ENCODE measurements around the gene SLC25A19. TPM values are rescaled to one million over a fixed set of nuclear protein-coding genes. Genes with fewer than 3 reads are reported as not detected.
A peak's percentile ranks its signal among the peaks of the same experiment; 100 is the strongest.

SLC25A19 gene
- total RNA-seq, 1 donor from 2014 or later: 6.9 TPM

DNA sequence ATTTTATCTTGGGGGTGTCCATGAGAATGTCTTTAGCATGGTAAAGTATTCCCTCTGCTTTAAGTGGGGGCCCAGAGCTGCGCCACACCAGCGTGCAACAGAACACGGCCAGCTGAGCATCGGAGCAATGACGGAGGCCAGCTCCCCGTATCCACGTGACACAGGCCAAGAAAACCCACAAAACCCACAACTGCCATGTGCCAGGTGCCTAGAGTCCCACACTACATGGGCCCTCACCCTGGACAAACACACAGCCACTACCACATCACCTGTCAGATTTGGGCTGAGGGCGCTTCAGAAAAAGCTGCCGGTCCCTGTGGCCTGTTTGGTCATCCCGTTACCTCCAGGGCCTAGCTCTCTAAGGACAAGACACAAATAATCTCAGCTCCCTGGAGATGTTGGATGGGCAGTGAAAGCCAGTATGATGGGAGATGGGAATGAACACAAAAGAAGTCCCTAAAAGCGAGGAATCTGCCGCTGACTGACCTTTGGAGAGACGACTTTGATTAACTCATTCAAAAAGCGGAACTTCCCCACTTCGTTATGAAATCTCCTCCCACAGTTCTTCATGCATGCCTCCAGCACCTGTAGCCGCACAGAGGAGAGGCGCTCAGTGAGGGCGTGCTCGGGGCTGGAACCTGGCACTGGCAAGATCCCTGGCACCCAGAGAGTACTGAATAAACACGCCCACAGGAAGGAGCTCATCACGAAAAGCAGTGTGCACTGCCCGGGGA is 44.9 kb downstream of the SLC25A19 start:
- FAIRE-seq (no peak), DNase-seq (ENCODE audit: low spot score in 2 of 2) (no peak)

DNA sequence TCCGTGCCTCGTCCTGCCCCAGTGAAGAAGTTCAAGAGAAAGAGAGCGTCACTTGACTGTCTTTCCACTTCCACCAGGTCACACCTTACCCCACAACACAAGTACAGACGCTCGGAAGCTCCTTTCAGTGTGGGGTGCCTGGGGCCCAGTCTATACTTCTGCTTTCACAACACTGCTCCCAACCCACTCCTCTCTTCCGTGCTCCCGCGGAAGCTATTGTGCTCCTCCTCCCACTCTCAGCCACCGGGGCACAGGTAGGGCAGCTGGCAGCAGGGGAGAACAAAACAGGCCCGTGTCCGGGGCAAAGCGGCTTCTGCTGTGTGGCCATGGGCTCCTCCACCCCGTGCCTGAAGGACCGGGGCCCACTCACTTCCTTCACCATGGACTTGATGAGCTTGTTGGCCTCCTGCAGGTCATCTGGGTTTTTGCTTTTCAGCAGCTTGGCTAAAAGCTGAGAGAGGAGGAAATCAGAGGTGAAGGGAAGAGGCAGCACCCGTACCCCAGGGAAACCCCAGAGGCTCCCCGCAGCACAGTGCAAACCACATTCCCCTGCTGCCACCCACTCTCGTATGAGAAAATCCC is 46.7 kb downstream of the SLC25A19 start:
- no peak for FAIRE-seq
- DNase-seq (ENCODE audit: low spot score in 2 of 2): no peak

DNA sequence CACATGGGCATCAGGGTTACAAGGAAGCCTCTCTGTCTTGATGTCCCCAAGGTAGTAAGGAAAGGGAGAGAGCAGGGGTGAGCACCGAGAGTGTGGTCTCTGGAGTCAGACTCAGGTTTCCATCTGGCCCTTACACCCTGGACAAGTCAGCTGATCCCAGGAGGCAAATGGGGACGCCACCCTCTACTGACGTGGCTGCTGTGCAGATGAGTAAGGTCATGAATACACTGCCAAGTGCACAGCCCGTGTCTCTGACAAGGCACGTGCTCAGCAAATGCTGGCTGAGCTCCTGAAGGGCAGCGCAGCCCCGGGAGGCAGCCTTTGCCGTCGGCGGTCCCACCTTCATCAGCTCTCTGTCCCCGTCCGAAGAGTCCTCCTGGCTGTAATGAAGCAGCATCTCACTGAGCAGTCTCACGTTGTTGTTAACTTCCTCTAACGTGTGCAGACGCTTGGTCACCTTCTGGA is 47.2 kb downstream of the SLC25A19 start:
- FAIRE-seq: no peak
- DNase-seq (ENCODE audit: low spot score in 2 of 2): no peak

DNA sequence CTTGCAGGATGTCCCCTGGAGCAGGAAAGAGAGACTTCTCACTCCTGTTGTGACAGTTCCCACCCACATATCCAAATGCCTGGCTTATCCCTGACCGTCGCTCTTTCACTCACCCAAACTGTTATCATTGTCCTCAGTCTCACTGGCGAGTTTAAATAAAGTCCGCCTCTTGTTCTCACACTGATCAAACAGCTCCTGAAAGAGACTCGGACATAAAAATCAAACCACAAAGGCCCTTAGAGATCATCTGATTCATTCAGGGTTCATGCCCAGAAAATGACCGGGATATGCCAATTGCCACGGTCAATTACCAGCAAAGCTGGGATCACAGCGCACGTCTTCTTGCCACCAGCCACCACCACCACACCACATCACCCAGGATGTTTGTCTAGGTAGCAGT is 47.7 kb downstream of the SLC25A19 start:
- FAIRE-seq: no peak
- no peak for DNase-seq (ENCODE audit: low spot score in 2 of 2)

DNA sequence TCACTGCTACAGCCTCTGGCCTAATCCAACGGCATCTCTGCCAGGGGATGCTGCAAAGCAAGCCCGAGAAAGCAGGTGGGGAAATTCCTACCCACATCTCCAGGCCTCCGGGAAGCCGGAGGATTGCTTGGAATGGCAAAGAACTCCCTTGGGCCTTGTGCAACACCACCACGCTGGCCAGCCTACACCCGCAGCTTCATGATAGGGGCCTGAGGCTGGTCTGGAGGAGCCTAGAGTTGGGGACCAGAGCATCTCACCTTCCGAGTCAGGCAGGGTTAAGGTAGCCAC is 48.1 kb downstream of the SLC25A19 start:
- DNase-seq (ENCODE audit: low spot score in 2 of 2): no peak
- no peak for FAIRE-seq

DNA sequence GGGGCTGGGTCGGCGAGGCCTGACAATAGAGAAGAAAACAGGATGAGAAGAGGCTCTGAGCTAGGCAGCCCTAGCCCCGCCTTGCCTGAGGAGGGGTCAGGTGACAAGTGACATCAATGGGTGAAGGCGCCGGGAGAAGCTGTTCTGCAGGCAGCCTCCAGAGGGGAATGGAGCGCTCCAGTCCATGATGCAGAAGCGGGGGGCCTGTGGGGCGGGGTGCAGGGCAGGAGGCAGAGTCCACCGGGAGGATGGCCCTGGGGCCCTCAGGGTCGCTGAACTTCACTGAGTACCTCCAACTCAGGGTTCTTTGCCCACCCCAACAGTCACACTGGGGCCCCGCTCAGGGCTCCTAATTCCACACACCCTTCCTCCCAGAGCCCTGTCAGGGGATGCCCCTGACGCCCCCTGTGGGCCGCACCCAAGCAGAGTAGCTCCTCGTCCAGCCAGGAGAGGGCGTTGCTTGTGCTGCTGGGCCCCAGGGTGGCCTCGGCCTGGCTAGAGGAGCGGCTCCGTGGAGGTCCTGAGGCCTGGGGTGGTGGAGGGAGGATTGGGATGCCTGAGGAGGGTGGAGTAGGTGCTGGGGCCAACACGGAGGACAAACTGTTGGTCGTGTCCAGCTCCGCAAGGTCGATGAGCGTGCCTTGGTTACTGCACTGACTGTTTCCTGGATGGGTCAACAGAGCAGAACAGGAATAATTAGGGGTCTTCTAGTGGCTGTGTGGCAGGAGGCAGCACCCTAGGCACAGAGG is 48.7 kb downstream of the SLC25A19 start:
- FAIRE-seq (no peak), DNase-seq (ENCODE audit: low spot score in 2 of 2) (peak in 1 of 2 donors; percentile 54)

DNA sequence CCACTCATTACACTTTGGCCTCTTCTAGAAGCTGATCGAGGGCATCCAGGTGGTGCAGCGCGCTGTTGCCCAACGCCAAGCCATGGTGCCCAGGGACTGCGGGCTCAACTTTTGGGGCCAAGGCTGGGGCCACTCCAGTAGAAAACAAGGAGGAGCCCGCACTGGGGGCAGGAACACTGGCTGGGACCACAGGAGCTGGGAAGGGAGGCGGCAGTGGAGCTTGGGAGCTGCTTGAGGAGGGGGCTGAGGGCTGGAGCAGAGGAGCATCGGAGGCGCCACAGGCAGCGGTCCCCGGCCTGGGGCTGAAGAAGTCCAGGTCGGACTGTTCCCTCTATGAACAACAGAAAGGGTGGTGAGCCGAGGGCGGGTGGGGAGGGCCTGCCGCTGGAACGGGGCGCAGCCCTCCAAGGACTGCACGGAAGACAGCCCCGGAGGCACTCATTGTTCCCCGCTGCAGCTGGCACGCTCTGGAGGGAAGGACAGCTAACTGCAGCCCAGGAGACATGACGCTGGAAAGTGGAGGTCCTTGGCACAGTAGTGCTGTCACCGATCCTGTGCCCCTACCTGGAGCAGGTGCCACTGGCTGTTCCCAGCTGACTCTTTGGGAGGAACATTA is 49.3 kb downstream of the SLC25A19 start:
- DNase-seq (ENCODE audit: low spot score in 2 of 2) (no peak), FAIRE-seq (no peak)

DNA sequence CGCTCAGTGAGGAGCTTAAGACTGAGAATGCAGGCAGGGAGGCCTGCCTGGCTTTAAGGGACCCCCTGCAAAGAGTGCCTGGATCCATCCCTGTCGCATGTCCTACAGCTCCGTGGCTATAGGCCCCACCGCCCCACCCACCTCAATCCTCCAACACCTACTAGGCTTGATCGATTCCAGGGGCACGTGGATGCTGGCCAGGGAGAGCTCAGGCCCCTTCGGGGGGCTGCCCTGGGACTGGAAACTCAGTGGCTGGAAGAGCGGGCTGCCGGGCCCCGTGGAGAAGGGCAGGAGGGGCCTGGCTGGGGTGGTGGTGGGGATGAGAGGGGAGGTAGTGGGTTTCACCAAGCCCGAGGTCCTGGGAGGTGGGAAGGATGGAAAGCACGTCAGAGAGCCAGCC is 50.0 kb downstream of the SLC25A19 start:
- FAIRE-seq: no peak
- DNase-seq (ENCODE audit: low spot score in 2 of 2): no peak

DNA sequence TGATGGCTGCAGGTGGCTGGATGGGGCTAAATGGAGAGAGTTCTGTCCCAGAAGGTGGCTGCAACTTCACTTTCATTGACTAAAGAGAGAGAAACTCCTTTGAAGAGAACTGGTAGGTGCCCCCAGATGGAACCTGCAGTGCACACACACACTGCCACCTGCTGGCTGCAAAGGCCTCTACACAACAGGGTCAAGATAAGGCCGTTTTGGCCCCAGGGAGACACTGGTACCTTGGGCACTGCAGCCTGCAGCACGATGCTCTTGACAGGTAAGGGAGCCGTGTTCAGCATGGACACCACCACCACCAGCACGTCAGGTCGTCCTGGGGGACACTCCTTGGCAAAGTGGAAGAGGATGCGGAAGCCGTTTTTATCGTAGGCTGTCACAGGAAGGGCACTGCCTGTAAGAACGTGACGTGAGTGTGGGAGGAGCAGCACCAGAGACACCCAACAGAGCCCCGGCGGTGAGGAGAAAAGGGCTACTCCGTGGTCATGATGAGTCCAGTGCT is 50.5 kb downstream of the SLC25A19 start:
- DNase-seq (ENCODE audit: low spot score in 2 of 2): peak; percentile 46 to 80
- FAIRE-seq: no peak

DNA sequence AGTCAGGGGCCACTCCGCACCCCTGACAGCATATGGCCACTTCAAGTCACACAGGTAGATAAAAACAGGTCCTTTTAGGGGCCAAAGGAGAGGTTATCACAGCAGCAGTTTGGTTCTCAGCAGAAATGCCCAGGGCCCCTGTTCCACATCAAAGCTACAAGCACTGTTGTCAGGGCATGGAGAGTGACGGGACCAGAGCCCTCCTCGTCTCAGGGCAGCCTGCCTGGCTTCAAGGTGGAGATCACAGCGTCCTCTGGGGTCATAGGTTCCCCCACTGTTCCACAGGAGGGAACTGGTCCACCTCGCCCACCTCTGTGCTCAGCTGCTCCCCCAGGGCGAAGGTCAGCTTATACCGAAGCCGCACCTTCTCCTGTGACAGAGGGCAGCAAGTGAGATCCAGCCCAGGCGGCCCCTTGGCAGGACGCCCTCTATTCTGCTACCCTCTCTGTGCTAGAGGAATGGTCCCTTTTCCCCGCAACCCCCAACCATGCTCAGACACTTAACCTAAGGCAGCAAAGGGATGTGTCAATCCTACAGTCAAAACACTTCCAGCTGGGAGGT is 51.1 kb downstream of the SLC25A19 start:
- DNase-seq (ENCODE audit: low spot score in 2 of 2) (no peak), FAIRE-seq (no peak)

DNA sequence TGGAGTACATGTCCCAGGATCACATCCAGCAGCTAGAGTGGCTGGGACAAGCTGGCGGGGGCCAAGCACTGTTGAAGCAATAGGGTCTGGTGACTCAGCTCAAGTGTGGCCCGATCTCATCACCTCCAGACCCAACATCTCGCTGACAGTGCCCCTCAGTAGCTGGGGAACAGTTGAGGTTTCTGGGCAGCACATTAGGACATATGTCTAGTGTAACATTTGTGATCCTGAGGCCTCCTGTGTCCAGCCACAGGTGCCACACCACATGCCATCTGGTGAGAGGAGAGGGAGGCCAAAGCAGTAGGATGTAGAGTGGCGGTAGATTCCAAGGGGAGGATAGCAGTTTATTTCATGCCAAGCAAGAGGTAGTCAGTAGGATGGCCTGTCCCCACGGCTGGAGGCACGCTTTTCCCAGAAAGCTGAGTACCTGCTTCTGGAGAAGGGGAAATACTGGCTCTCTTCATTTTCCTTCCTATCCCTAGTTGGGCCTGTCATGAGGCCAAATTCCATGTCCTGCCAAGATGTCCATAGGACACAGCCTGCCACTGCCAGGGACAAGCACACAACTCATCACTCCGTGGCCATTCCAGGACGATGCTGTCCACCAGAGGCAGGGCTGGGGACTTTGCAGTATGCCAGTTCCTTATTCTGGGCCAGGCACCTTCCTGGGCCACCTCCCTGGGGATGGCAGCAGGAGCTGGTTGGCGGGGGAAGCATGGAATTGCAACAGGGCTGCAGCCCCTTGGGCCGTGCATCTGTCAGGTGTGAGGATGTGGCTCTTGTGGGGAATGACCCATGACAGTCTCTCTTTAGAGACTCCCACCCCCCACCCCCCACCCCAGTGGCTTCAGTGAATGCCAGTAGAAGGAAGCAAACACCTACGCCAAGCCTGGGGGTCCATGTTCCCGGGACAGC is 51.9 kb downstream of the SLC25A19 start:
- DNase-seq (ENCODE audit: low spot score in 2 of 2) (no peak), FAIRE-seq (no peak)

DNA sequence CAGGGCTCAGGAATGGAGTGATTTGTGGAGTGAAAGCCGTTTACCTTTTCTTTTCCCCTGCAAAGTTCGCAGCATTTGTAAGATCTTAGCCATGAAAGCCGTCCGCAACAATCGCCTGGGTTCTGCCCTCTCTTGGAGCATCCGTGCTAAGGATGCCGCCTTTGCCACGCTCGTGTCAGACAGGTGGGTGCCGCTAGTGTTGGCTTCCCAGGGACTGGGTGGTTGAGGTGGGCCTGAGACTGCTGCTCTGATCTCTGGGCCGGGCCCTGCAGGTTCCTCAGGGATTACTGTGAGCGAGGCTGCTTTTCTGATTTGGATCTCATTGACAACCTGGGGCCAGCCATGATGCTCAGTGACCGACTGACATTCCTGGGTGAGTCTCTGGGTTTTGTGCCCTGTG is 56.4 kb downstream of the SLC25A19 start:
- no peak for FAIRE-seq

DNA sequence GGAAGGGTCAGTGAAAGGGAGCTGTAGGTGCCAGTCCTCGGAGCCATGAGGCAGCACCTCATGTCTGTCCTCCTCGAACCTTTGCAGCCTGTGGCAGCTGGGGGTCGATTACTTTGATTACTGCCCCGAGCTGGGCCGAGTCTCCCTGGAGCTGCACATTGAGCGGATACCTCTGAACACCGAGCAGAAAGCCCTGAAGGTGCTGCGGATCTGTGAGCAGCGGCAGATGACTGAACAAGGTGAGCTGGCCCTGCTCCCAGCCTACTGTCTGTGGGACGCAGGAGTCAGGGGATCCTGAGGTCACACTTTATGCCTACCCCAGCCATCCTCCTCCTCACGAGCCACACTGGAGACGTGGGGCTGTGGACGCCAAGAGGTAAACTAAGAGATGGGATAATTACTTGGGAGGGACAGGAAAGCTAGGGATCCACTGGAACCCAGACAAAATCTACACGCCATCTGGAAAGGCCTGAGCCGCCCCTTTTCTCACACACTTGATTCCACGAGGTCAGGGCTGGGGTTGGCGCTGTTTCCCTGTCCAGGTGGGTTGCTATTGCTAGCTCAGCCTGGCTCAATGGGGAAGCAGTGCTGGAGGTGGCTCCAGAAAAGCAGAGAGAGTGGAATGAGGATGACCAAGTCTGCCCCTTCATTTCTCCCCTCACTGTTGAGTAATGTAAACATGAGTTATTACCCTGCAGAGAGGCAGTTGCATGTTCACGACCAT is 57.3 kb downstream of the SLC25A19 start:
- FAIRE-seq: no peak
- DNase-seq (ENCODE audit: low spot score in 2 of 2): no peak

More for the DNA sequence above, 56.4 kb downstream of the SLC25A19 start:
- no peak for DNase-seq (ENCODE audit: low spot score in 2 of 2)

DNA sequence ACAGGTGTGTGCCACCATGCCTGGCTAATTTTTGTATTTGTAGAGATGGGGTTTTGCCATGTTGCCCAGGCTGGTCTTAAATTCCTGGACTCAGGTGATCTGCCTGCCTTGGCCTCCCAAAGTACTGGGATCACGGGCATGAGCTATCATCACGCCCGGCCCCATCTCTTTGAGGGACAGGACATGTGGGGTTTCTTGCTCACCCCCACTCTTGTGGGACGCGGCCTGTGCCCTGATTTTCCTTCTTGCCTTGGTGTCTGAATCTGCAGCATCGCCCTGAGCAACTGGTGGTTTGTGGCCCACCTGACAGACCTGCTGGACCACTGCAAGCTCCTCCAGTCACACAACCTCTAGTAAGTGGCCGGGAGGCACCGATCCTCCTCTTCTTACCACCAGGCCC is 58.2 kb downstream of the SLC25A19 start:
- FAIRE-seq (no peak), DNase-seq (ENCODE audit: low spot score in 2 of 2) (no peak)

DNA sequence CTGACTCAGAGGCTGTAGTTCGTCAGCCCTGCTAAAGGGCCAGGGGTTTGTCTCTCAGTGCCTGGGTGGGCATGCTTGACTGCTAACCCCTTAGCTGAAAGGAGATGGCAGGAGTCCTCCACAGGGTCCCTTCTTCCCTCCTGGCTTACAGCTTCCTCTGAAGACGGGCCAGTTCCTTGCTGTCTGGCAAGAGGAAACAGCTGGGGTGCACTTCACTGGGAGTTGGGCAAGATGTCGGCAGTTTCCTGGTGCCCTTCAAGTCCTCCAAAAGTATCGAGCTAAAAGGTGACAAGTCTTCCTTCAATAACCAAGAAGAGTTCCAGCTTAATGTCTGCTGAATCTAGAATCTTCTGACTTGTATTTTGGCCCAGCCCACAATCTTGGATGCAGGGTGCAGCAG is 60.4 kb downstream of the SLC25A19 start:
- no peak for DNase-seq (ENCODE audit: low spot score in 2 of 2)

DNA sequence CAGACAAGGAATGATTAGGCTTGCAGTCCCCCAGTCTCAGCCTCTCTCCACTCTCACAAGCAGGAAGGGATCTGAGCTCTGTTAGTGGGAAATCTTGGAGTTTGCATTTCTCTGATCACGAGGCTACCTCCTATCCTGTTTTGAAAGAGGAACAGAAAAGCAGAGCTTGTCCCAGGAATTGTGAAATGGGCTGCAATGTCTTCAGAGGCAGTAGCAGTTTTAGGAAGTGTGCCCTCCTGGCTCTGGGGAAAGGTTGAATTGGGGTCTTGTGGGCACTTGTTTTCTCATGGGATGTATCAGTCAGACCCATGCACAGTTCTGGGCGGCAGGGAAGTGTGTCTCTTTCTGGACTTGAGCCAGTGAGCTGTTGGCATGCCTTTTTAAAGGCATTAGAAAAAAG is 60.9 kb downstream of the SLC25A19 start:
- FAIRE-seq: no peak
- no peak for DNase-seq (ENCODE audit: low spot score in 2 of 2)

More for the DNA sequence above, 60.4 kb downstream of the SLC25A19 start:
- FAIRE-seq: no peak

DNA sequence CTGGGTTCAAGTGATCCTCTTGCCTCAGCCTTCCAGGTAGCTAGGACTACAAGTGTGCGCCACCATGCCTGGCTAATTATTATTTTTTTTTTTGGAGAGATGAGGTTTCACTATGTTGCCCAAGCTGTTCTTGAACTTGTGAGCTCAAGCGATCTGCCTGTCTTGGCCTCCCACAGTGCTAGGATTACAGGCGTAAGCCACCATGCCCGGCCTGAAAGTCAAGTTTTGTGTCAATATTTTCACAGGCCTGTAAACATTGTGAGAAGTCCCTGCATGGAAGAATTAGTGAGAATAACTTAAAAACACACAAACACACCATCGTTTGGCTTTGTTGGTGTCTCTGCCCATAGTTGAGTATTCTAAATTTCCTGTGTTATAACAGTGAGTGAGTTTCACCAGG is 61.5 kb downstream of the SLC25A19 start:
- DNase-seq (ENCODE audit: low spot score in 2 of 2) (no peak), FAIRE-seq (no peak)

DNA sequence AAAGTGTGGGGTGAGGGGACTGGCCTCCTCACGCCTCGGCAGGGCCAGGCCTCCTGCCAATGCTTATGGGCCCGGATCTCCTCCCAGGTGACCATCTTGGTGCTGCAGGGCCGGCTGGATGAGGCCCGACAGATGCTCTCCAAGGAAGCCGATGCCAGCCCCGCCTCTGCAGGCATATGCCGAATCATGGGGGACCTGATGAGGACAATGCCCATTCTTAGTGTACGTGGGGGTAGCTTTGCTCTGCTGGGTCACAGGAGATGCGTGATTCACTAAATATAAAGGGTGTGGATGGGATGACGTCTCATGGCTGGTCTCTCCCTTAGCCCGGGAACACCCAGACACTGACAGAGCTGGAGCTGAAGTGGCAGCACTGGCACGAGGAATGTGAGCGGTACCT is 64.2 kb downstream of the SLC25A19 start:
- no peak for FAIRE-seq

More for the DNA sequence above, 64.2 kb downstream of the SLC25A19 start:
- DNase-seq (ENCODE audit: low spot score in 2 of 2): no peak
